K562 (cell line): ENCODE data around the gene ZNF324B. TPM values are rescaled to one million over a fixed set of nuclear protein-coding genes. Genes with fewer than 3 reads are reported as not detected.

Source experiments
- ADNP ChIP-seq: fragments of 200-800 bp; sonication (Bioruptor generic); IDR thresholded peaks from 2 replicates; pipeline ENCODE4 v1.6.1; 2016; ENCODE audit warnings: missing genetic modification characterization, missing compliant biosample characterization
- EP300 ChIP-seq: IDR thresholded peaks from 2 replicates; pipeline ENCODE4 v1.6.1; 2012; ENCODE audit warnings: low read length, improper control_type of control experiment
- GABPB1 ChIP-seq: sonication (generic); formaldehyde crosslinking; IDR thresholded peaks from 2 replicates; pipeline ENCODE4 v1.8.0; 2022; ENCODE audit warnings: mild to moderate bottlenecking, missing genetic modification reagents
- NFE2 ChIP-seq: IDR thresholded peaks from 2 replicates; pipeline ENCODE4 v1.6.1; 2014; ENCODE audit warnings: antibody characterized with exemption, low read depth
- PRMT5 ChIP-seq: sonication (generic); formaldehyde crosslinking; IDR thresholded peaks from 2 replicates; pipeline ENCODE4 v1.5.0; 2020; ENCODE audit warnings: missing genetic modification reagents
- PYGO2 ChIP-seq: fragments of 450-650 bp; IDR thresholded peaks from 2 replicates; pipeline ENCODE4 v1.6.1; 2016; ENCODE audit warnings: mild to moderate bottlenecking, missing genetic modification characterization, moderate library complexity, missing compliant biosample characterization
- ZNF668 ChIP-seq: fragments of 250-450 bp; sonication (Bioruptor Pico); IDR thresholded peaks from 2 replicates; pipeline ENCODE4 v1.8.0; 2022; ENCODE audit warnings: mild to moderate bottlenecking, inconsistent platforms
- polyA plus RNA-seq, 8 experiments: library from polyadenylated mRNA; depleted of rRNA in 4 of 8; stranded (reverse) in 5 of 8; unstranded in 3 of 8; fragments of >200 nt; fragmentation: Nextera tagmentation in 2 of 8; fragmentation: Illumina TruSeq in 1 of 8; extraction: Ambion mirVana in 2 of 8; extraction: Trizol in 1 of 8; gene quantifications; 2 replicates each; pipeline versions ENCODE4 v1.2.1 to v1.2.3, GENCODE V29; 2011 to 2014; ENCODE audit warnings: inconsistent platforms in 1 of 8, missing spikeins in 1 of 8
- total RNA-seq, 7 experiments: library from RNA; depleted of rRNA in 6 of 7; stranded (reverse); fragments of >200 nt in 6 of 7; fragmentation: Illumina TruSeq in 2 of 7; extraction: Trizol in 2 of 7; gene quantifications; 2 replicates each; pipeline versions ENCODE4 v1.2.1 to v1.2.3, GENCODE V29; 2011 to 2021; ENCODE audit warnings: low replicate concordance in 1 of 7
- TF ChIP-seq, protein P1 (sequence below): fragments of 450-650 bp; IDR thresholded peaks from 2 replicates; pipeline ENCODE4 v1.7.1; 2018; ENCODE audit warnings: mild to moderate bottlenecking, low read depth; ENCODE audit not compliant: partially characterized antibody
- TF ChIP-seq, protein P2 (sequence below): fragments of 450-650 bp; IDR thresholded peaks from 2 replicates; pipeline ENCODE4 v1.6.1; 2017; ENCODE audit warnings: antibody characterized with exemption, mild to moderate bottlenecking
- TF ChIP-seq, protein P3 (sequence below), 3 experiments: IDR thresholded peaks in 2 of 3; conservative IDR thresholded peaks in 1 of 3; 2 replicates each; pipeline ENCODE4 v1.5.1; 2011 to 2012; ENCODE audit warnings: low read length in 3 of 3, mild to moderate bottlenecking in 3 of 3, control low read depth in 2 of 3, improper control_type of control experiment in 1 of 3, inconsistent platforms in 1 of 3, low read depth in 1 of 3, mixed read lengths in 1 of 3, moderate library complexity in 1 of 3; ENCODE audit not compliant: insufficient read depth in 2 of 3
- TF ChIP-seq, protein P4 (sequence below), 2 experiments: IDR thresholded peaks in 1 of 2; conservative IDR thresholded peaks in 1 of 2; 2 replicates each; pipeline ENCODE4 v1.6.1; 2016; ENCODE audit warnings: low read depth in 2 of 2, mild to moderate bottlenecking in 1 of 2, missing compliant biosample characterization in 1 of 2, missing genetic modification characterization in 1 of 2, moderate library complexity in 1 of 2
- TF ChIP-seq, protein P5 (sequence below): sonication (generic); formaldehyde crosslinking; IDR thresholded peaks from 2 replicates; pipeline ENCODE4 v1.8.0; 2022; ENCODE audit warnings: missing genetic modification reagents, mild to moderate bottlenecking, moderate library complexity, borderline replicate concordance

Gene ZNF324B
- total and polyA plus RNA-seq, 9 of the 15 experiments (the other 6 are each of a cell fraction or from before 2014, with no cell fraction given) = 0.20 to 13.5 (median 5.7) TPM

DNA sequence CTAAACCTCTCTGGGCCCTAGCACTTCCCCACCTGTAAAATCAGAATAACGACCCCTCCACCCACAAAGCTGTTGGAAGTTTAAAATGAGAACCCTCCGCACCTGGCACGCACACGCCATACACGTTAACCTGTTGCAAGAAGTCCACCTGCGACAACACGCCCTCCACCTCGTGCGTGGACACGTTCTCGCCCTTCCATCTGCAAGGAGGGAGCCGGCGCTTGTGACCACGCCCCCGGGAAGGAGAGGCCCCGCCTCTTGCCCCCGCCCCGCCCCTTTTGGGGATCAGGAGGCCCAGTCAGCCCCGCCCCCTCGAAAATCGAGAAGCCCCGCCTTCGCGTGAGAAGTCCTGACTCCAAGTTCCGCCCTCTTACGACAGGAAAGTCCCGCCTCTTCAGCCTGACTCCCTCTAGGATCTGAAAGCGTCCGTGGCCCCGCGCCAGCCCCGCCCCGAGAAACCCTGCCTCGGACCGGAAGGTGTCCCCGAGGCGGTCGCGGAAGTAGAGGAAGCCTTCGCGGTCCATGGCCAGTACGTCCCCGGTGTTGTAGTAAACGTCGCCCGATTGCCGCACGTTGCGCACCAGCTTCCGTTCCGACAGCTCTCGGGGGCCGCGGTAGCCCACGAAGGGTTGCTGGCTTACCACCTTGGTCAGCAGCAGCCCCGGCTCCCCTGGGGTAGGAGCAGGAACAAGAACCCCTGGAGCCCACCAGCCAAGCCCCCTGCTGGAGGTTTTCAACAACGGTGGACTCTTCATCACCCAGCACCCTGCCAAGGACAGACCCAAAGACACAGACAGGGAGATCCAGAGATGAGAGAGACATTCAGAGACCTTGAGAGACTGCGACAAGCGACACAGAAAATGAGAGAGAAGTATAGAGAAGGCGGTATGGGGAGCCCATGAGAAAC is 47.9 kb downstream of the ZNF324B start (continued):
- TF ChIP-seq, protein P1, sequence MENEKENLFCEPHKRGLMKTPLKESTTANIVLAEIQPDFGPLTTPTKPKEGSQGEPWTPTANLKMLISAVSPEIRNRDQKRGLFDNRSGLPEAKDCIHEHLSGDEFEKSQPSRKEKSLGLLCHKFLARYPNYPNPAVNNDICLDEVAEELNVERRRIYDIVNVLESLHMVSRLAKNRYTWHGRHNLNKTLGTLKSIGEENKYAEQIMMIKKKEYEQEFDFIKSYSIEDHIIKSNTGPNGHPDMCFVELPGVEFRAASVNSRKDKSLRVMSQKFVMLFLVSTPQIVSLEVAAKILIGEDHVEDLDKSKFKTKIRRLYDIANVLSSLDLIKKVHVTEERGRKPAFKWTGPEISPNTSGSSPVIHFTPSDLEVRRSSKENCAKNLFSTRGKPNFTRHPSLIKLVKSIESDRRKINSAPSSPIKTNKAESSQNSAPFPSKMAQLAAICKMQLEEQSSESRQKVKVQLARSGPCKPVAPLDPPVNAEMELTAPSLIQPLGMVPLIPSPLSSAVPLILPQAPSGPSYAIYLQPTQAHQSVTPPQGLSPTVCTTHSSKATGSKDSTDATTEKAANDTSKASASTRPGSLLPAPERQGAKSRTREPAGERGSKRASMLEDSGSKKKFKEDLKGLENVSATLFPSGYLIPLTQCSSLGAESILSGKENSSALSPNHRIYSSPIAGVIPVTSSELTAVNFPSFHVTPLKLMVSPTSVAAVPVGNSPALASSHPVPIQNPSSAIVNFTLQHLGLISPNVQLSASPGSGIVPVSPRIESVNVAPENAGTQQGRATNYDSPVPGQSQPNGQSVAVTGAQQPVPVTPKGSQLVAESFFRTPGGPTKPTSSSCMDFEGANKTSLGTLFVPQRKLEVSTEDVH = peak; percentile 92
- peak; percentile 99 for TF ChIP-seq GABPB1 (CRISPR knock-in tag)
- TF ChIP-seq NFE2 = peak; percentile 15; the same call in 1 of the 2 replicates
- TF ChIP-seq ZNF668 (CRISPR knock-in tag) = no peak
- TF ChIP-seq, protein P2, sequence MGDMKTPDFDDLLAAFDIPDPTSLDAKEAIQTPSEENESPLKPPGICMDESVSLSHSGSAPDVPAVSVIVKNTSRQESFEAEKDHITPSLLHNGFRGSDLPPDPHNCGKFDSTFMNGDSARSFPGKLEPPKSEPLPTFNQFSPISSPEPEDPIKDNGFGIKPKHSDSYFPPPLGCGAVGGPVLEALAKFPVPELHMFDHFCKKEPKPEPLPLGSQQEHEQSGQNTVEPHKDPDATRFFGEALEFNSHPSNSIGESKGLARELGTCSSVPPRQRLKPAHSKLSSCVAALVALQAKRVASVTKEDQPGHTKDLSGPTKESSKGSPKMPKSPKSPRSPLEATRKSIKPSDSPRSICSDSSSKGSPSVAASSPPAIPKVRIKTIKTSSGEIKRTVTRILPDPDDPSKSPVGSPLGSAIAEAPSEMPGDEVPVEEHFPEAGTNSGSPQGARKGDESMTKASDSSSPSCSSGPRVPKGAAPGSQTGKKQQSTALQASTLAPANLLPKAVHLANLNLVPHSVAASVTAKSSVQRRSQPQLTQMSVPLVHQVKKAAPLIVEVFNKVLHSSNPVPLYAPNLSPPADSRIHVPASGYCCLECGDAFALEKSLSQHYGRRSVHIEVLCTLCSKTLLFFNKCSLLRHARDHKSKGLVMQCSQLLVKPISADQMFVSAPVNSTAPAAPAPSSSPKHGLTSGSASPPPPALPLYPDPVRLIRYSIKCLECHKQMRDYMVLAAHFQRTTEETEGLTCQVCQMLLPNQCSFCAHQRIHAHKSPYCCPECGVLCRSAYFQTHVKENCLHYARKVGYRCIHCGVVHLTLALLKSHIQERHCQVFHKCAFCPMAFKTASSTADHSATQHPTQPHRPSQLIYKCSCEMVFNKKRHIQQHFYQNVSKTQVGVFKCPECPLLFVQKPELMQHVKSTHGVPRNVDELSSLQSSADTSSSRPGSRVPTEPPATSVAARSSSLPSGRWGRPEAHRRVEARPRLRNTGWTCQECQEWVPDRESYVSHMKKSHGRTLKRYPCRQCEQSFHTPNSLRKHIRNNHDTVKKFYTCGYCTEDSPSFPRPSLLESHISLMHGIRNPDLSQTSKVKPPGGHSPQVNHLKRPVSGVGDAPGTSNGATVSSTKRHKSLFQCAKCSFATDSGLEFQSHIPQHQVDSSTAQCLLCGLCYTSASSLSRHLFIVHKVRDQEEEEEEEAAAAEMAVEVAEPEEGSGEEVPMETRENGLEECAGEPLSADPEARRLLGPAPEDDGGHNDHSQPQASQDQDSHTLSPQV = no peak
- TF ChIP-seq, protein P3, sequence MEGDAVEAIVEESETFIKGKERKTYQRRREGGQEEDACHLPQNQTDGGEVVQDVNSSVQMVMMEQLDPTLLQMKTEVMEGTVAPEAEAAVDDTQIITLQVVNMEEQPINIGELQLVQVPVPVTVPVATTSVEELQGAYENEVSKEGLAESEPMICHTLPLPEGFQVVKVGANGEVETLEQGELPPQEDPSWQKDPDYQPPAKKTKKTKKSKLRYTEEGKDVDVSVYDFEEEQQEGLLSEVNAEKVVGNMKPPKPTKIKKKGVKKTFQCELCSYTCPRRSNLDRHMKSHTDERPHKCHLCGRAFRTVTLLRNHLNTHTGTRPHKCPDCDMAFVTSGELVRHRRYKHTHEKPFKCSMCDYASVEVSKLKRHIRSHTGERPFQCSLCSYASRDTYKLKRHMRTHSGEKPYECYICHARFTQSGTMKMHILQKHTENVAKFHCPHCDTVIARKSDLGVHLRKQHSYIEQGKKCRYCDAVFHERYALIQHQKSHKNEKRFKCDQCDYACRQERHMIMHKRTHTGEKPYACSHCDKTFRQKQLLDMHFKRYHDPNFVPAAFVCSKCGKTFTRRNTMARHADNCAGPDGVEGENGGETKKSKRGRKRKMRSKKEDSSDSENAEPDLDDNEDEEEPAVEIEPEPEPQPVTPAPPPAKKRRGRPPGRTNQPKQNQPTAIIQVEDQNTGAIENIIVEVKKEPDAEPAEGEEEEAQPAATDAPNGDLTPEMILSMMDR (IDR thresholded peaks at IDR 0.05 in 2 of 3, conservative IDR thresholded peaks at IDR 0.05 in 1 of 3; ENCODE audit: insufficient read depth in 2 of 3, low read depth in 1 of 3, low read length in 3 of 3) = peak in 1 of 3 experiments; percentile 42; a peak in 3 of 6 replicates
- TF ChIP-seq PRMT5 = no peak
- TF ChIP-seq, protein P4, sequence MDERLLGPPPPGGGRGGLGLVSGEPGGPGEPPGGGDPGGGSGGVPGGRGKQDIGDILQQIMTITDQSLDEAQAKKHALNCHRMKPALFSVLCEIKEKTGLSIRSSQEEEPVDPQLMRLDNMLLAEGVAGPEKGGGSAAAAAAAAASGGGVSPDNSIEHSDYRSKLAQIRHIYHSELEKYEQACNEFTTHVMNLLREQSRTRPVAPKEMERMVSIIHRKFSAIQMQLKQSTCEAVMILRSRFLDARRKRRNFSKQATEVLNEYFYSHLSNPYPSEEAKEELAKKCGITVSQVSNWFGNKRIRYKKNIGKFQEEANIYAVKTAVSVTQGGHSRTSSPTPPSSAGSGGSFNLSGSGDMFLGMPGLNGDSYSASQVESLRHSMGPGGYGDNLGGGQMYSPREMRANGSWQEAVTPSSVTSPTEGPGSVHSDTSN (CRISPR knock-in tag; IDR thresholded peaks at IDR 0.05; ENCODE audit: low read depth) = no peak
- TF ChIP-seq, protein P4 (tag; conservative IDR thresholded peaks at IDR 0.05; ENCODE audit: low read depth) = no peak
- no peak for TF ChIP-seq PYGO2 (tag)
- TF ChIP-seq EP300 = peak; percentile 59
- TF ChIP-seq, protein P5, sequence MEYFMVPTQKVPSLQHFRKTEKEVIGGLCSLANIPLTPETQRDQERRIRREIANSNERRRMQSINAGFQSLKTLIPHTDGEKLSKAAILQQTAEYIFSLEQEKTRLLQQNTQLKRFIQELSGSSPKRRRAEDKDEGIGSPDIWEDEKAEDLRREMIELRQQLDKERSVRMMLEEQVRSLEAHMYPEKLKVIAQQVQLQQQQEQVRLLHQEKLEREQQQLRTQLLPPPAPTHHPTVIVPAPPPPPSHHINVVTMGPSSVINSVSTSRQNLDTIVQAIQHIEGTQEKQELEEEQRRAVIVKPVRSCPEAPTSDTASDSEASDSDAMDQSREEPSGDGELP (CRISPR knock-in tag) = peak; percentile 85
- no peak for TF ChIP-seq ADNP (tag)
